DMS153 treated with DMSO at 0.1 percent for 48 hours (cell line): ENCODE data around the gene SERPINA4.
"Not testable (repeated sequence)": the region's sequence is repeated elsewhere in the genome, so short reads cannot be mapped to it uniquely, and the experiment has no call there.

ENCODE experiments used
- DNase-seq: peaks from one replicate; lab custom pipeline; 2025; ENCODE audit not compliant: unreplicated experiment; lab: John Stamatoyannopoulos, UW

The SERPINA4 gene

GRCh38 chr14:94564381-94564780 is 3.1 kb downstream of the SERPINA4 start:
- no peak for DNase-seq

DNA sequence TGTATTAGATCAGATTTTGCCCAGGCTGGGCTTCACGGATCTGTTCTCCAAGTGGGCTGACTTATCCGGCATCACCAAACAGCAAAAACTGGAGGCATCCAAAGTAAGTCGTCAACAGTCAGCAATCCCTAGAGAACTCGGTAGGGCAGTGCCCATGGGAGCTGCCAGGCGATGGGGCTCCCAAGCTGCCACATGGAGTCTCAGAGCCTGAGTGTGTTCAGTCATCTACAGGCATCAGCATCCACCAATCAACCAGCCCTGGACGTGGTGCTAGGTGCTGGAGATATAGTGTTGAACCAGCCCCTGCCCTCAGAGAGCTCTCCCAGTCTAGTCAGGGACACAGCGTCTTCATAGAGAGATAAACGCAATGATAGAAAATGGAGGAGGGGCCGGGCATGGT is 6.9 kb downstream of the SERPINA4 start:
- DNase-seq, result no peak

GRCh38 chr14:94569381-94570001 is 8.2 kb downstream of the SERPINA4 start:
- DNase-seq, result no peak

- DNase-seq, result no peak
Observed at GRCh38 chr14:94570002-94570400, 8.8 kb downstream of the SERPINA4 start.

GRCh38 chr14:94570440-94570839 is 9.2 kb downstream of the SERPINA4 start:
- DNase-seq, result no peak

- DNase-seq, result no peak
Observed at GRCh38 chr14:94571395-94571794, 10.2 kb downstream of the SERPINA4 start.

DNA sequence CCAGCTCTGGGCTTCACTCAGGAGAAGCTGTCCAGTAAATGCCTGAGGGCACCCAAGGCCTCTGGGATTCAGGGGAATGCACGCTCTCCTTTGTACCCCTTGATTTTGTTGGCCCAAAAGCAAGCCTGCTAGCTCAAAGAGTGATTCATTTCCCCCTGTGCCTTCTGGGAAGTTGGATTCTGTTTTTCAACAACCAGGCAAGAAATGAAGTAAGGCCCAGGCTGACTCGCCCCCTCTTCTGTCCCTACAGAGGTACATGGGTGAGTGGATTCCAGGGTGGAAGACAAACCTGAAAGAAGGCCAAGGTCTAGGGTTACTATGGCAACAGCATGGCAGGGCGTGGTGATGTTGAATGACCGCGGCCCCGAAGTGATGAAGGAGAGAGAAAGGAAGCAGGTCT is 10.7 kb downstream of the SERPINA4 start:
- DNase-seq, result no peak

- no peak for DNase-seq
Observed at GRCh38 chr14:94572637-94573303, 11.5 kb downstream of the SERPINA4 start.

DNA sequence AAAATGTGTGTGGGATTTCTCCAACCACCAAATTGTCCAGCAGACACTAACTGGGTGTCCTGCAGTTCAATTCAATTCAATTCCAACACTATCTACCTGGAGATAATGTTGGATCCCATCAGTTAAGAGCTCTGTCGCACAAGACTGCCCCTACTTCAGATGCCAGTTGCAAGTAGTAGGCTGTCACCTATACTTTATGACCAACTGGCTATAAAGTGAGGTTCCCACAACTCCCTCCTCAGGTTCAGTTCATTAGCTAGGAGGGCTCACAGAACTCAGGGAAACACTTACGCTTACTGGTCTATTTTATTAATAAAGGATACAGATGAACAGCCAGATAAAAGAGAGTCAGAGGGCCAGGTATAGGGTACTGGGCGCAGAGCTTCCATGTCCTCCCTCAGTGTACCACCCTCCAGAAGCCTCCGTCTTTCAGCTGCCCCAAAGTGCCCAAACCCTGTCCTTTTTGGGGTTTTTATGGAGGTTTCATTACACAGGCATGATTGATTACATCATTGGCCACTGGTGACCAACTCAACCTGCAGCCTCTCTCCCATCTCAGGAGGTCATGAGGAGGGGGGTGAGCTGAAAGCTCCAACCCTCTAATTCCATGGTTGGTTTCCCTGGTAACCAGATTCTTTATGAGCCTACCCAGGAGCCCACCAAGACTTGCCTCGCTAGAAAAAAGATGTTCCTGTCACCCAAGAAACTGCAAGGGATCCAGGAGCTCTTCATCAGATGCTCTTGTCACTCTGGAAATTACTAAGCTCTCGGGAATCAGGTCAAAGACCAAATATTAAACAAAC is 12.4 kb downstream of the SERPINA4 start:
- DNase-seq, result no peak

GRCh38 chr14:94574336-94574735 is 13.1 kb downstream of the SERPINA4 start:
- DNase-seq, result no peak

GRCh38 chr14:94575730-94576585 is 14.7 kb downstream of the SERPINA4 start:
- no peak for DNase-seq

GRCh38 chr14:94577472-94577871 is 16.2 kb downstream of the SERPINA4 start:
- DNase-seq, result not testable (repeated sequence)

GRCh38 chr14:94578712-94579111 is 17.5 kb downstream of the SERPINA4 start:
- no peak for DNase-seq

GRCh38 chr14:94581127-94581999 is 20.1 kb downstream of the SERPINA4 start, which contains the start of gene SERPINA5:
TSS of gene SERPINA5 (plus strand) at chr14:94581426. CDS start at chr14:94587363, 5,937 bp downstream.
- no peak for DNase-seq

DNA sequence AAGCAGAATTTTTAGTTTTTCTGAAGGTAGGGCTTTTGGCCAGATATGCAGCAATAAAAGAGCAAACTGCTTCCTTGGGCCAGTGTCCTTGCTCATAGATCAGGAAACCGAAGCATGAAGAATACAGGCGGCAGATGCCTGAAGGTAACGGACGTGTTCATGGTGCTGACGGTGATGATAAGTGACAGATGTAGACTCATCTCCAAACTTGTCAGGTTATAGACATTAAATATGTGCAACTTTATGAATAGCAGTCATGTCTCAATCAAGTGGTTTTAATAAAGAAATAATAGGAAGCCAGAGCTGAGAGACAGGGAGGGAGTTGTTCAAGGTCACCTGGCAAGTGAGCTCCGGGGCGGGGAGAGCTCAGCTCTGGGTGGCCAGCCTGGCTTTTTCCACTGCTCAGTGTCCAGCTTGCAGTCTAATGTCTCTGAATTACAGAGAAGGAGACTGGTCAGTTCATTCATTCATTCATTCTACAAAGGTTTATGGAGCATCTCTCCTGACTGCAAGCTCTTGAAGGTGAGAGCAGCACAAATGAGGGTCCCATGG is 21.0 kb downstream of the SERPINA4 start:
- no peak for DNase-seq

- DNase-seq, result no peak
Observed at GRCh38 chr14:94582851-94583250, 21.6 kb downstream of the SERPINA4 start.

GRCh38 chr14:94583557-94583956 is 22.3 kb downstream of the SERPINA4 start:
- DNase-seq, result no peak

- DNase-seq, result no peak
Observed at GRCh38 chr14:94584591-94585280, 23.5 kb downstream of the SERPINA4 start.

DNA sequence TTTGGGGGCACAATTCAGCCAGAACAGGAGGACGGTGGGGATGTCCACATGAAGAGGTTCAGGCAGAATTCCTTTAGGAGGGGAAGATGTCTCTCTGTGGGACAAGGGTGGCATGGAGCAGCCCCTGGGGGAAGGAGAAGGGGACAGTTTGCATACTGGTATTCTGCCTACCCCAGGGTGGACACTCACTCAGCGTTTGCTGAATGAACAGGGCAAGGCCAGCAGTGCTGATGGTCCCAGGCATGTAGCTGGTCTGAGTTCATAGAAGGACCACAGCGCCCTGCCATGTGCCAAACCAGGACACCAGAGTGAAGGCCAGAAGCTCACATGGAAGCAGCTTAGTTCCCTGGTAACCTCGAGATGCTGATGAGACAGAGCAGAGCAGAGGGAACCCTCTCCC is 25.4 kb downstream of the SERPINA4 start:
- no peak for DNase-seq
